Osteoblast (primary cell): ENCODE measurements around the gene GLUL. TPM values are rescaled to one million over a fixed set of nuclear protein-coding genes. Genes with fewer than 3 reads are reported as not detected.

ENCODE experiments used
- DNase-seq: peaks from one replicate; pipeline ENCODE4 v3.0.0; 2011; ENCODE audit warnings: low spot score, mixed read lengths; ENCODE audit not compliant: insufficient read length; ENCODE audit errors: missing footprints
- H2AFZ ChIP-seq: 2 replicates; pipeline ENCODE4 v1.6.0; 2011; ENCODE audit warnings: mild to moderate bottlenecking, low read length
- H3K27ac ChIP-seq: 2 replicates; pipeline ENCODE4 v1.5.1; 2011; ENCODE audit warnings: mild to moderate bottlenecking, low read depth, low read length, moderate library complexity
- H3K27me3 ChIP-seq: 2 replicates; pipeline ENCODE4 v1.6.0; 2012; ENCODE audit warnings: mild to moderate bottlenecking, control low read depth, inconsistent platforms, low read length, moderate library complexity; ENCODE audit not compliant: insufficient read depth
- H3K36me3 ChIP-seq: 2 replicates; pipeline ENCODE4 v1.5.1; 2011; ENCODE audit warnings: mild to moderate bottlenecking, low read length, control low read depth, moderate library complexity; ENCODE audit not compliant: insufficient read depth
- H3K4me1 ChIP-seq: 2 replicates; pipeline ENCODE4 v1.5.1; 2011; ENCODE audit warnings: mild to moderate bottlenecking, low read length, control low read depth, moderate library complexity; ENCODE audit not compliant: insufficient read depth
- H3K4me2 ChIP-seq: 2 replicates; pipeline ENCODE4 v1.6.0; 2011; ENCODE audit warnings: mild to moderate bottlenecking, low read length; ENCODE audit not compliant: insufficient read depth
- H3K4me3 ChIP-seq: fragments of 200-600 bp; sonication (generic); 3 replicates; pipeline ENCODE4 v1.5.1; 2012; ENCODE audit warnings: mild to moderate bottlenecking, low read length, inconsistent platforms; ENCODE audit not compliant: insufficient read depth
- H3K79me2 ChIP-seq: 2 replicates; pipeline ENCODE4 v1.6.0; 2012; ENCODE audit warnings: mild to moderate bottlenecking, low read length, control low read depth, inconsistent platforms; ENCODE audit not compliant: insufficient read depth
- H3K9me3 ChIP-seq: 2 replicates; pipeline ENCODE4 v1.5.1; 2011; ENCODE audit warnings: low read depth, low read length, control low read depth
- H4K20me1 ChIP-seq: 2 replicates; pipeline ENCODE4 v1.6.0; 2012; ENCODE audit warnings: mild to moderate bottlenecking, low read length, control low read depth; ENCODE audit not compliant: insufficient read depth
- CTCF ChIP-seq: IDR thresholded peaks from 2 replicates; pipeline ENCODE4 v1.5.1; 2011; ENCODE audit warnings: mild to moderate bottlenecking, low read depth, low read length, moderate library complexity; ENCODE audit errors: extremely low read depth
- total RNA-seq: library from RNA; depleted of rRNA; stranded (reverse); fragments of >200 nt; gene quantifications from 2 replicates; pipeline ENCODE4 v1.2.3, GENCODE V29; 2012

Gene GLUL
- total RNA-seq, 1 donor = 259 TPM

GRCh38 chr1:182370532-182370931, 21.1 kb downstream of the GLUL start:
- Histone ChIP-seq H3K27ac (no peak overlapping the region), H3K79me2 (no peaks in the 10 kb centered on the region), H3K4me2 (no peak overlapping the region), H3K4me3 (no peak overlapping the region), H3K27me3 (peaks cover 3% of the 10 kb centered on the region), H2AFZ (no peak overlapping the region), H3K36me3 (no peaks in the 10 kb centered on the region), H3K9me3 (no peaks in the 10 kb centered on the region), H3K4me1 (no peaks in the 10 kb centered on the region), H4K20me1 (no peaks in the 10 kb centered on the region)
- DNase-seq = no peak
- TF ChIP-seq CTCF = no peak

GRCh38 chr1:182368903-182369302, 22.7 kb downstream of the GLUL start:
- H3K79me2 ChIP-seq = no peaks in the 10 kb centered on the region
- H2AFZ ChIP-seq = no peak overlapping the region
- no peaks in the 10 kb centered on the region for H3K36me3 ChIP-seq
- no peak overlapping the region for H3K27ac ChIP-seq
- no peaks in the 10 kb centered on the region for H3K4me1 ChIP-seq
- H3K27me3 ChIP-seq = peaks cover 3% of the 10 kb centered on the region
- DNase-seq = no peak
- H4K20me1 ChIP-seq = no peaks in the 10 kb centered on the region
- no peak overlapping the region for H3K4me3 ChIP-seq
- H3K4me2 ChIP-seq = no peak overlapping the region
- no peaks in the 10 kb centered on the region for H3K9me3 ChIP-seq
- no peak for TF ChIP-seq CTCF

GRCh38 chr1:182368358-182368757, 23.2 kb downstream of the GLUL start:
- H3K4me1 ChIP-seq = no peaks in the 10 kb centered on the region
- H4K20me1 ChIP-seq = no peaks in the 10 kb centered on the region
- no peak overlapping the region for H3K4me3 ChIP-seq
- no peaks in the 10 kb centered on the region for H3K79me2 ChIP-seq
- no peak for DNase-seq
- no peak overlapping the region for H3K27ac ChIP-seq
- H3K36me3 ChIP-seq = no peaks in the 10 kb centered on the region
- no peak for TF ChIP-seq CTCF
- H3K4me2 ChIP-seq = no peak overlapping the region
- H2AFZ ChIP-seq = no peak overlapping the region
- H3K27me3 ChIP-seq = peaks cover 3% of the 10 kb centered on the region
- H3K9me3 ChIP-seq = no peaks in the 10 kb centered on the region

- H3K27ac ChIP-seq = no peak overlapping the region
- no peak overlapping the region for H2AFZ ChIP-seq
- H3K36me3 ChIP-seq = no peaks in the 10 kb centered on the region
- no peaks in the 10 kb centered on the region for H3K9me3 ChIP-seq
- no peaks in the 10 kb centered on the region for H3K4me1 ChIP-seq
- no peaks in the 10 kb centered on the region for H4K20me1 ChIP-seq
- H3K4me3 ChIP-seq = no peak overlapping the region
- no peaks in the 10 kb centered on the region for H3K79me2 ChIP-seq
- DNase-seq = no peak
- H3K27me3 ChIP-seq = peaks cover 3% of the 10 kb centered on the region
- H3K4me2 ChIP-seq = no peak overlapping the region
- no peak for TF ChIP-seq CTCF
These were observed 23.7 kb downstream of the GLUL start for GRCh38 chr1:182367926-182368325.
